ENCODE results near the gene CEP85L. TPM values are rescaled to one million over a fixed set of nuclear protein-coding genes. Genes with fewer than 3 reads are reported as not detected.
A peak's percentile ranks its signal among the peaks of the same experiment; 100 is the strongest.

The CEP85L gene
- total RNA-seq, 3 donors from 2014 or later (not counting 1 experiment from before 2014, with no cell fraction given): 75.0 to 85.2 (median 82.0) TPM

DNA sequence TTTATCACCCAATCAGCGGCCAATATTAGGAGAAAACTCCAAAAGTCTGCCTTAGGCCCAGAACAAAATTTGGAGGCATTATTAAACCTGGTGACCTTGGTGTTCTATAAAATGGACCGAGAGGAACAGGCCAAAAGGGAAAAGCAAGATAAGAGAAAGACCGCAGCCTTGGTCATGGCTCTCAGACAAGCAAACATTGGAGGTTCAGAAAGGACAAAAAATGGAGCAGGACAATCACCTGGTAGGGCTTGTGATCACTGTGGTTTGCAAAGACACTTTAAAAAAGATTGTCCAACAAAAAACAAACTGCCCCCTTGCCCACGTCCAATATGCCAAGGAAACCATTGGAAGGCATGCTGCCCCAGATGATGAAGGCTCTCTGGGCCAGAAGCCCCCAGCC lies 31.2 kb downstream of the CEP85L start:
- no peak for DNase-seq
- H3K27ac Mint-ChIP-seq: no peak overlapping the region
- no peaks in the 10 kb centered on the region for H3K36me3 ChIP-seq (ENCODE audit: control insufficient read depth, insufficient read depth, low read length)

GRCh38 chr6:118618676-118619377 lies 32.6 kb downstream of the CEP85L start:
- Mint-ChIP-seq H3K36me3 (no peaks in the 10 kb centered on the region), H3K4me3 (no peak overlapping the region), H3K27me3 (ENCODE audit: low read depth in 2 of 2) (no peaks in the 10 kb centered on the region), H3K4me1 (peaks cover 47 to 56% of the 10 kb centered on the region in 2 donors), H3K27ac (peak overlapping the region in 1 of 2 donors; percentile 21), H3K9me3 (no peaks in the 10 kb centered on the region)
- 36% methylated on average over 15 of the region's 15 CpGs for WGBS (ENCODE audit: insufficient coverage)
- Histone ChIP-seq H3K4me3 (ENCODE audit: low read length) (no peak overlapping the region), H3K4me1 (ENCODE audit: control insufficient read depth, insufficient read depth, low read length) (peaks cover 6% of the 10 kb centered on the region), H3K27ac (ENCODE audit: low read length) (no peak overlapping the region), H3K9me3 (ENCODE audit: control insufficient read depth, insufficient read depth, low read length) (no peaks in the 10 kb centered on the region), H3K36me3 (ENCODE audit: control insufficient read depth, insufficient read depth, low read length) (no peaks in the 10 kb centered on the region), H3K27me3 (ENCODE audit: control insufficient read depth, insufficient read depth, low read length) (no peaks in the 10 kb centered on the region)
- TF ChIP-seq CTCF (IDR thresholded peaks at IDR 0.05): peak; percentile 75
- DNase-seq (peak; percentile 56 to 79), ATAC-seq (peak; percentile 81 to 98 (median 95))
- intact Hi-C loops (cut with micrococcal nuclease): loop anchor here (1.0 kb wide), 2 partner anchors 335 to 643 kb away; no protein-coding TSS in a partner anchor

More for the DNA sequence above, 31.2 kb downstream of the CEP85L start:
- Histone ChIP-seq H3K4me1 (ENCODE audit: control insufficient read depth, insufficient read depth, low read length) (peaks cover 6% of the 10 kb centered on the region), H3K27me3 (ENCODE audit: control insufficient read depth, insufficient read depth, low read length) (no peaks in the 10 kb centered on the region), H3K9me3 (ENCODE audit: control insufficient read depth, insufficient read depth, low read length) (no peaks in the 10 kb centered on the region), H3K27ac (ENCODE audit: low read length) (no peak overlapping the region), H3K4me3 (ENCODE audit: low read length) (no peak overlapping the region)
- Mint-ChIP-seq H3K36me3 (no peaks in the 10 kb centered on the region), H3K4me1 (peaks cover 51 to 60% of the 10 kb centered on the region in 2 donors), H3K4me3 (no peak overlapping the region), H3K9me3 (no peaks in the 10 kb centered on the region), H3K27me3 (ENCODE audit: low read depth in 2 of 2) (no peaks in the 10 kb centered on the region)
- ATAC-seq: no peak
- no peak for TF ChIP-seq CTCF (IDR thresholded peaks at IDR 0.05)
- intact Hi-C loops (cut with micrococcal nuclease): no loop called here
- 87% methylated on average over 4 of the region's 4 CpGs for WGBS (ENCODE audit: insufficient coverage)

- DNase-seq (no peak), ATAC-seq (no peak)
- intact Hi-C loops (cut with micrococcal nuclease): no loop called here
- Mint-ChIP-seq H3K4me1 (peaks cover 49 to 52% of the 10 kb centered on the region in 2 donors), H3K4me3 (no peak overlapping the region), H3K36me3 (no peaks in the 10 kb centered on the region), H3K9me3 (no peaks in the 10 kb centered on the region), H3K27me3 (ENCODE audit: low read depth in 2 of 2) (no peaks in the 10 kb centered on the region), H3K27ac (peak overlapping the region; percentile 21 to 24)
- peaks cover 6% of the 10 kb centered on the region for H3K4me1 ChIP-seq (ENCODE audit: control insufficient read depth, insufficient read depth, low read length)
- no peaks in the 10 kb centered on the region for H3K36me3 ChIP-seq (ENCODE audit: control insufficient read depth, insufficient read depth, low read length)
- no peak overlapping the region for H3K4me3 ChIP-seq (ENCODE audit: low read length)
- no peak for TF ChIP-seq CTCF (IDR thresholded peaks at IDR 0.05)
- 75% methylated on average over 11 of the region's 11 CpGs for WGBS (ENCODE audit: insufficient coverage)
- no peaks in the 10 kb centered on the region for H3K27me3 ChIP-seq (ENCODE audit: control insufficient read depth, insufficient read depth, low read length)
- H3K9me3 ChIP-seq (ENCODE audit: control insufficient read depth, insufficient read depth, low read length): no peaks in the 10 kb centered on the region
- no peak overlapping the region for H3K27ac ChIP-seq (ENCODE audit: low read length)
These were observed 34.0 kb downstream of the CEP85L start for GRCh38 chr6:118617417-118617816.
